ENCODE data around the gene MACROD2. TPM values are rescaled to one million over a fixed set of nuclear protein-coding genes. Genes with fewer than 3 reads are reported as not detected.

Gene MACROD2
- total RNA-seq, 1 donor from 2014 or later = not detected

DNA sequence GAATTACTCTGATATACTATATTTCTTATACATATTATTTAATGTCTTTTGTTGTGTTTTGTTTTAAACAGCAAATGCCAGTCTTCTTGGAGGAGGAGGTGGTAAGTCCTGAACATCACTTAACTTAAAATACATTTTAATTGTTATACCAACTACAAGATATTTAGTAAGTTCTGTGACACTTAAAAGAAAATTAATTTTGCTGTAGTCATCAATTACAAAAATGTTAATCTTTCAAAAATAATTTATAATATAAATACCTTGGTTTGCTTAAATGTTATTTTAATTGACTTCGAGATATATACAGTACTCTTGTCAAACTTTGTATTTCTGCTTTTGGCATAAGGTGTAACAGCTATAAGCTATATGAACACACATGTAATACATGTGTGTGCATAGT lies 498.1 kb downstream of the MACROD2 start:
- H3K27ac Mint-ChIP-seq = no peak overlapping the region
- intact Hi-C loops (cut with micrococcal nuclease) = no loop called here
- H3K9me3 Mint-ChIP-seq = peaks cover 14% of the 10 kb centered on the region
- H3K4me3 Mint-ChIP-seq (ENCODE audit: low read depth) = no peak overlapping the region
- no peaks in the 10 kb centered on the region for H3K36me3 Mint-ChIP-seq (ENCODE audit: low read depth)
- no peaks in the 10 kb centered on the region for H3K4me1 Mint-ChIP-seq (ENCODE audit: low read depth)
- no peaks in the 10 kb centered on the region for H3K27me3 Mint-ChIP-seq (ENCODE audit: low read depth)
- no peak for DNase-seq (ENCODE audit: low spot score)

DNA sequence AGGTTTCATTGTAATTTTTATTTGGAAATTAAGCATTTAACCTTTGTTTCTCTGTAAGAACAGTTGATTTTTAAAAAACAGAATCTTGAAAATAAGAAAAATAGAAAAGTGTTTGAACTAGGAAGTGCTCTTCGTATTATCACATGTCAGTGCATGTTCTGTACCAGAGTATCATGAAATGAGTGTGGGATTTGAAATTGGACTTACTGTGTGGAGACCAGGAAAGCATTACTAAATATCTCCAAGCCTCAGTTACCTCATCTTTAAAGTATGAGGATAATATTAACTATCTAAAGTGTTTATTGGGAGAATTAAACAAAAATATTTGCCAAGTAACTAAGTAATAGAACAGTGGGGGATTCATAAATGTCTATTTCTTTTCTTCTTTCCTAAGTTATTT lies 499.0 kb downstream of the MACROD2 start:
- no peaks in the 10 kb centered on the region for H3K36me3 Mint-ChIP-seq (ENCODE audit: low read depth)
- no peak for DNase-seq (ENCODE audit: low spot score)

DNA sequence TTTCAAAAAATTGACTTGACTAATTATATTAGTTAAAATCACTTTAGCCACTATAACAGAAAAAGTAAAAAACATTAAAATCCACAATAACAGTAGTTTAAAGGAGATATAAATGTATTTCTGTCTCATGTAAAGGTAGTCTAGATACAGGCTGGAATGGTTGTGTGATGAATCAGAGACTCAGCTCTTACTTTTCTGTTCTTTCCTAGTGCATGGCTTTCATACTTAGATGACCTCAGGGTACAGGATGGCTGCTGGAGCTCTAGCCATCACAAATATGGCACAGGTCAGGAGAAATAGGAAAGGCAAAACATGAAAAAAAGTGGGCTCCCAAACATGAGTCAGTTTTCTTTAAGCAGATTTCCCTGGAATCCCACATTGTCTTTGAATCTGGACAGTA lies 499.8 kb downstream of the MACROD2 start:
- intact Hi-C loops (cut with micrococcal nuclease) = no loop called here
- H3K36me3 Mint-ChIP-seq (ENCODE audit: low read depth) = no peaks in the 10 kb centered on the region
- no peak for DNase-seq (ENCODE audit: low spot score)
- H3K4me3 Mint-ChIP-seq (ENCODE audit: low read depth) = no peak overlapping the region
- H3K4me1 Mint-ChIP-seq (ENCODE audit: low read depth) = no peaks in the 10 kb centered on the region
- no peaks in the 10 kb centered on the region for H3K27me3 Mint-ChIP-seq (ENCODE audit: low read depth)
- peaks cover 16% of the 10 kb centered on the region for H3K9me3 Mint-ChIP-seq
- H3K27ac Mint-ChIP-seq = no peak overlapping the region

More for the DNA sequence above, 499.0 kb downstream of the MACROD2 start:
- no peak overlapping the region for H3K4me3 Mint-ChIP-seq (ENCODE audit: low read depth)
- H3K27ac Mint-ChIP-seq = no peak overlapping the region
- peaks cover 12% of the 10 kb centered on the region for H3K9me3 Mint-ChIP-seq
- no peaks in the 10 kb centered on the region for H3K4me1 Mint-ChIP-seq (ENCODE audit: low read depth)
- no peaks in the 10 kb centered on the region for H3K27me3 Mint-ChIP-seq (ENCODE audit: low read depth)
- intact Hi-C loops (cut with micrococcal nuclease) = no loop called here

DNA sequence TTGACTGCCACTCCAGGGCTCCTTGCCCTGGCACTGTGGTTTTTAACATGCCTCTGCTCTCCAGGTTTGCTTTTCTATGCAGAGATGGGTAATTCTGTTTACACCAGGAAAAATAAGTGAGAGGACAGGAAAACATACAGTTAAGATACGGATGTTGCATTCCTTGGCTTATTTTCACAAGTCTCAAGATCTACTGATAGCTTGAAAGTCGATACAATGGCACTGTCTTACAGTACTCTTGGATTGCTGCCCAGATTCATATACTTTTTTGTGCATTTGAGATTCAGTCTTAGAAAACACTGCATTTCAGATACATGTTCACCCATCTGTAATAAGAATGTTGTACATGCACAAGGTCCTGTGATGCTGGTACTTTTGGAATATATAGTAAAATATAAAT lies 501.7 kb downstream of the MACROD2 start:
- H3K36me3 Mint-ChIP-seq (ENCODE audit: low read depth) = no peaks in the 10 kb centered on the region
- no peak for DNase-seq (ENCODE audit: low spot score)
- H3K27ac Mint-ChIP-seq = no peak overlapping the region
- no peaks in the 10 kb centered on the region for H3K27me3 Mint-ChIP-seq (ENCODE audit: low read depth)
- H3K4me3 Mint-ChIP-seq (ENCODE audit: low read depth) = no peak overlapping the region
- peaks cover 21% of the 10 kb centered on the region for H3K9me3 Mint-ChIP-seq
- no peaks in the 10 kb centered on the region for H3K4me1 Mint-ChIP-seq (ENCODE audit: low read depth)
- intact Hi-C loops (cut with micrococcal nuclease) = no loop called here

DNA sequence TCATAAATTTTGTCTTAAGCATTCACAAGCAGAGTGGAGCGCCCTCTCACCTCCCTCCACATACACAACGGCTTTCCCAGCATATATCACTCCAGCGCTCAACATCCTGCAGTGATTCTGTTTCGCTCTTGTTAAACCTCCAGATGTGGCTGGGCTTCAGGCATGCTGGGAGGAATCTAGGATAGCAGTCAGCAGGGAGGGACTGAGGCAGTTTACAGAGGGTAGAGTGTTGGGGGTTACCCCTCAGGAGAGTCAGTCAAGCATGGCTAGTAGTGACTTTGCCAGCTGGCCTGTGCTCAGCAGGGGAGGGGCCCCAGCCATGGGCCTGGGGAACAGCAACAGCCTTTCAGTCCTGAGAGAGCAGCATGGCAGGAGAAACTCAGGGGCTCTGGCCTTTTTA lies 503.5 kb downstream of the MACROD2 start:
- no peak overlapping the region for H3K4me3 Mint-ChIP-seq (ENCODE audit: low read depth)
- H3K36me3 Mint-ChIP-seq (ENCODE audit: low read depth) = no peaks in the 10 kb centered on the region
- peaks cover 21% of the 10 kb centered on the region for H3K9me3 Mint-ChIP-seq
- no peaks in the 10 kb centered on the region for H3K4me1 Mint-ChIP-seq (ENCODE audit: low read depth)
- no peaks in the 10 kb centered on the region for H3K27me3 Mint-ChIP-seq (ENCODE audit: low read depth)
- H3K27ac Mint-ChIP-seq = no peak overlapping the region
- DNase-seq (ENCODE audit: low spot score) = no peak
- intact Hi-C loops (cut with micrococcal nuclease) = no loop called here

DNA sequence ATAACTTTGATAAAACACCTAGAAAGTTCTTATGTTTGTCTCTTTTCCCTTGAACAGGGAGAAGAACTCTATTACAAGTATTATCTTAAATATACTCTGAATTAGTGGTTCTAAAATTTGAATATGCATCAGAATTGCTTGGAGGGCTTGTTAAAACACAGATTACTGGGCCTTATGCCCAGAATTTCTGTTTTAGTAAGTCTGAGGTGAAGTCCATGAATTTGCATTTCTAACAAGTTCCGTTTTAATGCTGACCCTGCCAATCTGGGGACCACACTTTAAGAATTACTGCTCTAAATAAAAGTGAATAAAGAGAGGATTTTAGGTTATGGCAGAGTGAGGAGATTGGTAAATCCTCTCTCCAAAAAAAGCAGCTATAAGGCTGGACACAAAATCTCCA lies 510.2 kb downstream of the MACROD2 start:
- Mint-ChIP-seq H3K27ac (no peak overlapping the region), H3K36me3 (ENCODE audit: low read depth) (no peaks in the 10 kb centered on the region), H3K27me3 (ENCODE audit: low read depth) (no peaks in the 10 kb centered on the region), H3K4me3 (ENCODE audit: low read depth) (no peak overlapping the region), H3K4me1 (ENCODE audit: low read depth) (no peaks in the 10 kb centered on the region), H3K9me3 (peaks cover 28% of the 10 kb centered on the region)
- no peak for DNase-seq (ENCODE audit: low spot score)
- intact Hi-C loops (cut with micrococcal nuclease) = no loop called here

DNA sequence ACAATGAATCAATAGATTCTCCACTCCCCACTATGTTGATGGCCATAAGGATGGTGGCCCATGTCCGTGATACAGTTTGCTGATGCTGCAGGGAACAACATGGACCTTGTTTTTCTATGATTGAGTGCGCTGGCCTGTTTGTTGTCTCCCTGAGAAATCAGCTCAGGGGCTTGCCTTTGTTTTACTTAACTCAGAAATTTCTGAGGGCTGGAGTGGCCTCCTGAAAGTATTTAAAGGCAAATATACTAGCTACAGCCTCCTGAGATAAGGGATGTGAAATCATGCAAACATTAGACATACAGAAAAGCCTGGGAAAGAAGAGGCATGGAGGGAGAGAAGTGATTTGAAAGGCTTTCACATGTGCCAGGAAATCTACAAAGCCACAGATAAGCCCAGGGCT lies 512.4 kb downstream of the MACROD2 start:
- Mint-ChIP-seq H3K9me3 (peaks cover 38% of the 10 kb centered on the region), H3K4me3 (ENCODE audit: low read depth) (no peak overlapping the region), H3K4me1 (ENCODE audit: low read depth) (no peaks in the 10 kb centered on the region), H3K27ac (no peak overlapping the region), H3K36me3 (ENCODE audit: low read depth) (no peaks in the 10 kb centered on the region), H3K27me3 (ENCODE audit: low read depth) (no peaks in the 10 kb centered on the region)
- DNase-seq (ENCODE audit: low spot score) = no peak
- intact Hi-C loops (cut with micrococcal nuclease) = no loop called here

DNA sequence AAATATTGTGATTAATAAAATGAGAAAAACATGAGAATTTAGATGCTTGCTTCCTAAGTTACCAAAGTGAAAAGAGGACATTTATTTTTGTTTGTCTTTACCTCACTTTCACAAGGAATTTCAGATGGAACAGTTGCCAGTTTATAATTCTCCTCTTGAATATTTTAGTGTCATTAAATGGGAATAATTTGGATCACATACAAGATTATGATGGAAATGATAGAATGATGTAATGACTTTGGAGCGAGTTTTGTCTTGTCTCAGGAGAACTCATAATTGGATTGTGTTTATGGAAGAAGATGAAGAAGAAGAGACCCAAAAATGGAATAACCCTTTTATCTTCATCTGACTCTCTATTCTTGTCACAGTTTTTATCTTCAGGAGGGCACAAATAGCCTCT lies 515.0 kb downstream of the MACROD2 start:
- Mint-ChIP-seq H3K4me1 (ENCODE audit: low read depth) (no peaks in the 10 kb centered on the region), H3K9me3 (peaks cover 45% of the 10 kb centered on the region), H3K27me3 (ENCODE audit: low read depth) (no peaks in the 10 kb centered on the region), H3K27ac (no peak overlapping the region), H3K36me3 (ENCODE audit: low read depth) (no peaks in the 10 kb centered on the region), H3K4me3 (ENCODE audit: low read depth) (no peak overlapping the region)
- intact Hi-C loops (cut with micrococcal nuclease) = no loop called here
- no peak for DNase-seq (ENCODE audit: low spot score)

DNA sequence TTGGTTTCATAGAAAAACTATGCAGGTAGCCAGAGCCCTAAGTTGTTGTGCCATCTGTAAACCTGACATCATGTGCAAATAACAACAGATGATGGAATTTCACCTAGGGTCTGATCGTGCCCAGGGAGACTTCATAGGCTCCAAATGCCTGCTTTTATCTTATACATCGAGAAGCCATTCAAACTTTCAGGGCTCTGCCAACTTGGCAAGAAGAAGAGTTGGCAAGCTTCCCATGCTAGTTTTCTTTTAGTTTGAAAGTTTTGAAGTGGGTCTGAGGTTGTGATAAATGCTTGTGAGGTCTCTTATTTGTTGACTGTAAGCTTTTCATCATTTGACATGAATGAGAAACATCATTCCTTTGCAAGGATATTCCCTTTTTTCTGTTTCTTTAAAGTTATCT lies 517.5 kb downstream of the MACROD2 start:
- H3K27ac Mint-ChIP-seq = no peak overlapping the region
- no peaks in the 10 kb centered on the region for H3K27me3 Mint-ChIP-seq (ENCODE audit: low read depth)
- peaks cover 31% of the 10 kb centered on the region for H3K9me3 Mint-ChIP-seq
- H3K4me3 Mint-ChIP-seq (ENCODE audit: low read depth) = no peak overlapping the region
- intact Hi-C loops (cut with micrococcal nuclease) = no loop called here
- no peak for DNase-seq (ENCODE audit: low spot score)
- no peaks in the 10 kb centered on the region for H3K36me3 Mint-ChIP-seq (ENCODE audit: low read depth)
- H3K4me1 Mint-ChIP-seq (ENCODE audit: low read depth) = no peaks in the 10 kb centered on the region

DNA sequence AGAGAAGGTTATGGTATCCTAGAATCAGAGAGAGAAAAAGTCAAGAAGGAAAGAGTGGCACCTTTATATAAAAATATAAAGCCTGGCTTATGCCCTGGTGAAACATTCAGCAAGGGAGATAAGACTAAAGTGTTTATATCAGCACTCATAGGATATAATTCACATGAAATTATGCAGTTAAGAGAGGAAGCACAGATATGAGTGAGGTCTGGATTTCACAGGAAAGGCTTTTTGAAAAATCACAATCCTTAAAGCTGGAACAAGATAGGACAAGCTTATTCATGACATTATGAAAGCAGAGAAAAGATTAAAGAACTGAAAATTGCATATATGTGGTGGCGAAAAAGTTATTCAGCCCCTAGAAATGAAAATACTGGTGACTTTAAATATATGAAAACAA lies 523.3 kb downstream of the MACROD2 start:
- Mint-ChIP-seq H3K4me1 (ENCODE audit: low read depth) (no peaks in the 10 kb centered on the region), H3K9me3 (peaks cover 40% of the 10 kb centered on the region), H3K4me3 (ENCODE audit: low read depth) (no peak overlapping the region), H3K27ac (no peak overlapping the region), H3K27me3 (ENCODE audit: low read depth) (no peaks in the 10 kb centered on the region), H3K36me3 (ENCODE audit: low read depth) (no peaks in the 10 kb centered on the region)
- DNase-seq (ENCODE audit: low spot score) = no peak
- intact Hi-C loops (cut with micrococcal nuclease) = no loop called here

DNA sequence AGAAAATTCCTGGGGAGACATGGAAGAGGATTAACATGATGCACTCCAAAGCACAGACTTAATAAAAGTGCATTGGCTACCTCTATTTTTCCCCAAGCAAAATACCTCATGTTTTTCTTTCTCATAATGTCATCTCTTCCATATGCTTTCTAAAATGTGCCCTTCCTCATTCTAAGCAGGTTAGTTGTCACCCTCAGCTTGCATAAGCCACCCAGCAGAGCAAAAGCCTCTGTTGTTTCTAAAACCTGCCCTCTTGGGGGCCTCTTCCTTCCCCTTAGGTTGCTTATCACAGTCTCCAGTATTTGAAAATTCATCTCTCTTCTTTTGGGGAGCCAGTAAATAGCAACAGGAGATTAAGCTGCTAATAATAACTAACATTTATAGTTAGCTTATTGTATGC lies 525.7 kb downstream of the MACROD2 start:
- Mint-ChIP-seq H3K4me3 (ENCODE audit: low read depth) (no peak overlapping the region), H3K9me3 (peaks cover 40% of the 10 kb centered on the region), H3K27me3 (ENCODE audit: low read depth) (no peaks in the 10 kb centered on the region), H3K36me3 (ENCODE audit: low read depth) (no peaks in the 10 kb centered on the region), H3K27ac (no peak overlapping the region), H3K4me1 (ENCODE audit: low read depth) (no peaks in the 10 kb centered on the region)
- intact Hi-C loops (cut with micrococcal nuclease) = no loop called here
- DNase-seq (ENCODE audit: low spot score) = no peak

DNA sequence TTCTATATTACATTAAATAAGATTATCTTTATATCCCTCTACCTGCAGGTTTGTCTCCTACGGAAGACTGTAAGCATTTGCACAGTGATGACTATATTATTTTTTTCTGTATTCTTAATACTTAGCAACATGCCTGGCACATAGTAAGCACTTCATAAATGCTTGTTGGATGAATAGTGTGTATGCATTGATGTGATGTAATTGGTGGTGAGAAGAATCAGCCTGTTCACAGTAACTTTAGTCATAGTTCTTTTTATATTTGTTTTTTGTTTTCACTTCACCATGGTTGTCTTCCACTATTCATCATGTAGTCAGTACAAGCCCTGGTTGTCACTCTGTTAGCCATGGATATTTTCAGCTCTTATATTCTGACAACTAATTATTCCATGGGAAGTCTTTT lies 526.1 kb downstream of the MACROD2 start:
- H3K4me1 Mint-ChIP-seq (ENCODE audit: low read depth) = no peaks in the 10 kb centered on the region
- DNase-seq (ENCODE audit: low spot score) = no peak
- peaks cover 42% of the 10 kb centered on the region for H3K9me3 Mint-ChIP-seq
- H3K27ac Mint-ChIP-seq = no peak overlapping the region
- intact Hi-C loops (cut with micrococcal nuclease) = no loop called here
- H3K27me3 Mint-ChIP-seq (ENCODE audit: low read depth) = no peaks in the 10 kb centered on the region
- no peak overlapping the region for H3K4me3 Mint-ChIP-seq (ENCODE audit: low read depth)
- no peaks in the 10 kb centered on the region for H3K36me3 Mint-ChIP-seq (ENCODE audit: low read depth)

DNA sequence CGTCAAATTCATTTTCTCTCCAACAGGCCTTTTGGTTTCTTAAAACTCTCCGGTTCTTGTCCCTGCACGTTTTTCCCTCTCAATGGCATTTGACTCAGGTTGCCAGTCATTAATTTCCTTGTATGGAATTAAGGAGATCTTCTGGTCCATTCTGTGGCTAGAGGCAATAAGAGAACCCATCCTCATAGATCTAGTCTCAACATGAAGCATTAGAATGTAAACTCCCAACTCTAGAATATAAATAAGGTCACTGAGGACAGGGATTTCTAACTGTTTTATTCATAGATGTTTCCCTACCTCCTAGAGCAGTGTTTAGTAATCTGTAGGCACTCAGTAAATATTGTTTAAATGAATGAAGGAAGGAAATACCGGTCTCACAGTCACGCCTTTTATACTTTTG lies 527.3 kb downstream of the MACROD2 start:
- Mint-ChIP-seq H3K27me3 (ENCODE audit: low read depth) (no peaks in the 10 kb centered on the region), H3K27ac (no peak overlapping the region), H3K9me3 (peaks cover 49% of the 10 kb centered on the region), H3K36me3 (ENCODE audit: low read depth) (no peaks in the 10 kb centered on the region), H3K4me1 (ENCODE audit: low read depth) (no peaks in the 10 kb centered on the region), H3K4me3 (ENCODE audit: low read depth) (no peak overlapping the region)
- intact Hi-C loops (cut with micrococcal nuclease) = no loop called here
- no peak for DNase-seq (ENCODE audit: low spot score)

DNA sequence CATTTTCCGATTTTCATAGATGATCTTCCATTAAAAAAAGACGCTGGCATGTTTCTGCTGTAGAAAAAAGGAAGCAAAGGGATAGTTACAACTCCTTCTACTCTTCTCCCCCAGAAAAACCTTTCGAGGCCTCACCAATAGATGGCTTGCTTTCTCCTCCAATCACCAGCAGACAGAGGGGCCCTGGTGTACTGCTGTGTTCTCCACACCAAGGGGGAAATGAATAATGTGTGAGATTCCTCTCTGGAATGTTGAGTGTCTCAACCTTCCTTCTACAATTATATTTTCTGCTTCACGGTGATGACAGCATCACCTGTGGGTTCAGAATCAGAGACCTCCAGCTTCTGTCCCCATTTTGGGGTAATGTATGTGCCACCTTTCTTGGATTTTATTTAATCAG lies 527.8 kb downstream of the MACROD2 start:
- no peaks in the 10 kb centered on the region for H3K27me3 Mint-ChIP-seq (ENCODE audit: low read depth)
- H3K27ac Mint-ChIP-seq = no peak overlapping the region
- H3K9me3 Mint-ChIP-seq = peaks cover 49% of the 10 kb centered on the region
- H3K36me3 Mint-ChIP-seq (ENCODE audit: low read depth) = no peaks in the 10 kb centered on the region
- H3K4me3 Mint-ChIP-seq (ENCODE audit: low read depth) = no peak overlapping the region
- H3K4me1 Mint-ChIP-seq (ENCODE audit: low read depth) = no peaks in the 10 kb centered on the region
- no peak for DNase-seq (ENCODE audit: low spot score)
- intact Hi-C loops (cut with micrococcal nuclease) = no loop called here

Measured in activated T-helper 2 cell treated with anti-CD3 and anti-CD28 coated beads, Interferon-gamma antibody, Interleukin-2, Interleukin-4, amounts not matched to agents 10 μg/mL and 5 μg/mL and 100 μg/mL, durations not matched to agents 14 hours and 24 hours and 36 hours (primary cell).